Medulla oblongata (tissue), 1 donor: Measurements from ENCODE around the gene ARIH1.
A peak's percentile ranks its signal among the peaks of the same experiment; 100 is the strongest.
"Not testable (repeated sequence)": the region's sequence is repeated elsewhere in the genome, so short reads cannot be mapped to it uniquely, and the experiment has no call there.

ENCODE experiments used
- DNase-seq: peaks from one replicate; pipeline ENCODE4 v3.0.0-alpha.2; 2015; ENCODE audit errors: extremely low spot score

Gene ARIH1, protein sequence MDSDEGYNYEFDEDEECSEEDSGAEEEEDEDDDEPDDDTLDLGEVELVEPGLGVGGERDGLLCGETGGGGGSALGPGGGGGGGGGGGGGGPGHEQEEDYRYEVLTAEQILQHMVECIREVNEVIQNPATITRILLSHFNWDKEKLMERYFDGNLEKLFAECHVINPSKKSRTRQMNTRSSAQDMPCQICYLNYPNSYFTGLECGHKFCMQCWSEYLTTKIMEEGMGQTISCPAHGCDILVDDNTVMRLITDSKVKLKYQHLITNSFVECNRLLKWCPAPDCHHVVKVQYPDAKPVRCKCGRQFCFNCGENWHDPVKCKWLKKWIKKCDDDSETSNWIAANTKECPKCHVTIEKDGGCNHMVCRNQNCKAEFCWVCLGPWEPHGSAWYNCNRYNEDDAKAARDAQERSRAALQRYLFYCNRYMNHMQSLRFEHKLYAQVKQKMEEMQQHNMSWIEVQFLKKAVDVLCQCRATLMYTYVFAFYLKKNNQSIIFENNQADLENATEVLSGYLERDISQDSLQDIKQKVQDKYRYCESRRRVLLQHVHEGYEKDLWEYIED

DNA sequence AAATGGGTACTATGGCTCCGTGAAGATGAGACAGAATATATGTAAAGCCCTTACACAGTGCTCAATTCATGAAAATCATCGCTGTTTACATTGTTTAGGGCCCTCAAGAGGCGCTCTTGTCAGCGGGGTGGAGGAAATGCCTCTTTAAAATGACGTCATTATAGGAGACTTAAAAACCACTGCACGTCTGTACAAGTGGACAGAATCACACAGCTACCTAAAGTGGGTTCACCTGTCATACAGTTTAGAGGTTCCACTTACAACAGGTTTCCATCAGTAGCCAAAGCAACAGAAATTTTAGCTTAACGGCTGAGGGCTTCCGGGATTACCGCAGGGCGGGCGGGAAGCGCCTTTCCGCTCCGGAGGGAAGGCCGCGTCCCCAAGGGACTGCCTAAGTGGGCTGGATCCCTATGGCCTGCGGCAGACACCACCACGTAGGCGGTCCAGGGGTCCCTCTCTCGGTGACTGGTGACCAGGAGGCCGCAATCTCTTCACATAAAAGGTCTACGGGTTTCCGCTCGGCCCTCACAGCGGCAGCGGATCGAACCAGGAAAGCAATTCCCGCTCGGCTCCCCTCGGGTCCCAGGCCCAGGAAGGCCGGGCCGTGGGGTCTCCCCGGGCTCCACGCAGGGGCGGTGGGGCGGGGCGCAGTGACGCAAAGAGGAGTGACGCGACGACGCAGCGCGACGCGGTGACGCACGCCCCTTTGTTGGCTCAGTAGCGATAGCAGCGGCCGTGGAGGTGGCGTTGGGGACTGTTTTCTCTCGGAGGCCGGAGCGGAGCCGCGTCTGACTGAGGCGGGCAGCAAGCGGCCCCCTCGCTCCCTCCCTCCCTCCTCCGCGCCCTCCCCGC lies at the start of gene ARIH1:
TSS of gene ARIH1 (plus strand) at position 717 of the 852 bp plus-strand sequence. CDS start 310 bp downstream, outside the sequence.
- peak; percentile 98 for DNase-seq

GRCh38 chr15:72426753-72427152 lies 47.4 kb upstream of the ARIH1 start:
- DNase-seq, result no peak

DNA sequence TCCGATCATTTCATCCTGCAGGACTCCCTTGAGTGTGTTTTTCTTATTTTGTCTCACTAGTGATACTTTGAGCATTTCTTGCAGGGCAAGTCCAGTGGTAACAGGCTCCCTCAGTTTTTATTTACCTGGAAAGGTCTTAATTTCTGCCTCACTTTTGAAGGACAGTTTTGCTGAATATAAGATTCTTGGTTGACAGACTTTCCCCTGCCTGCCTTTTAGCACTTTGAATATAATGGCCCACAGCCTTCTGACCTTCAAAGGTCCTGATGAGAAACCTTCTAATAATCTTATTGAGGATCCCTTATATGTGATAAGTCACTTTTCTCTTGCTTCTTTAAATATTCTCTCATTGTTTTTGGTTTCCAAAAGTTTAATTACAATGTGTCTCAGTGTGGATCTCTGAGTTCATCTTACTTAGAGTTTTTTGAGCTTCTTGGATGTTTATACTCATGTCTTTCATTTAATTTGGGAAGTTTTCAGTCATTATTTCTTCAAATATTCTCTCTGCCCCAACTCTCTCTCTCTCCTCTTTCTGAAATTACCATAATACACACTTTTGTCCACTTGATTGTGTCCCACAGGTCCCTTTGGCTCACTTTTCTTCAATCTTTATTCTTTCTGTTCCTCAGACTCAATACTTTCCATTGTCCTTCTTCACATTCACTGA lies 36.3 kb upstream of the ARIH1 start:
- no peak for DNase-seq

GRCh38 chr15:72442848-72443247 lies 31.3 kb upstream of the ARIH1 start:
- not testable (repeated sequence) for DNase-seq

- no peak for DNase-seq
Observed at GRCh38 chr15:72445426-72445825, 28.7 kb upstream of the ARIH1 start.

DNA sequence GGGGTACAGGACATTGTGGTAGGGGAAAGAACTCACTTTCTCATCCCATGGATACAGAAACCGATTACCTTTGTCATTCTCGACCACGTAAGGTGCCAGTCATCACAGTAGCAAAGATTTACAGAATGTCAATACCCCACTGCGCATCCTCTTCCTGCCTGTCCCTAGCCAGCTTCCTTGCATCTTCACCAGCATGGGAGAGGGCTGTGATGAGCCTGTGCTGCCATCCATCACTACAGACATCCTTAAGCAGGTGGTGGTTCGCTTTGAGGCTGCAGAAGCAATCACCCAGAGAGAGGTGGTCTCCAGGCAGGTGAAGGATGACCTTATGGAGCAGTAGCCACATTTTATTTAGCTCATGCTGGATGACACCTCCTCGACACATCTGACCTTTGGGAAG lies 23.3 kb upstream of the ARIH1 start:
- no peak for DNase-seq

- no peak for DNase-seq
Observed at GRCh38 chr15:72451224-72451623, 22.9 kb upstream of the ARIH1 start.

DNA sequence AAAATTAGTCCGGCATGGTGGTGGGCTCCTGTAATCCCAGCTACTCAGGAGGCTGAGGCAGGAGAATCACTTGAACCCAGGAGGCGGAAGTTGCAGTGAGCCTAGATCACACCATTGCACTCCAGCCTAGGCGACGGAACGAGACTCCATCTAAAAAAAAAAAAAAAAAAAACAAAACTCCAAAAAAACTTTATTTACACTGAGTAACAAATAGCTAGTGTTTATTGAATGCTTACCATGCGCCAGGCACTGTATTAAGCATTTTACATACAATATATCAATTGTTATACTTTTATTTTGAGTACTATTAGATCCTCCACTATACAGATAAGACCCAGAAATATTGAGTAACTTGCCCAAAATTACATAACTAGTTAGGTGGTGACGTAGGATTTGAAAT lies 17.4 kb upstream of the ARIH1 start:
- no peak for DNase-seq

- no peak for DNase-seq
Observed at GRCh38 chr15:72460402-72460801, 13.7 kb upstream of the ARIH1 start.

DNA sequence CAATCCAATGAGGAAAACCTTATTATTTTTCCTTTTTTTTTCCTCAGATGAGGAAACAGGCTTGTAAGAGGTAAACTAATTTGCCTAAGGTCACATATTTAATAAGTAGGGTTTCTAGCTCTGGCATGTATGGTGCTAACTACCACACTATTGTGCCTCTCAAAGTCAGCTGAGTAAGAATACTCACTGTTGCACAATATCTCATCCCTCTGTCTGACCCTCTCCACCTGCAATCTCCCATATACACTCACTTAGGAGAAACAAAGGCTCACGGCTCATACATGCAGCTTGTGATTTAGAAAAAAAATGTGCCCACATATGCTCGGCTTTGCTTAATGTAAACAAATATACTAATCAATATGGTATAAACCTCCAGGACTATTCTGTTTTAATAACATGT lies 10.4 kb upstream of the ARIH1 start:
- no peak for DNase-seq

GRCh38 chr15:72464251-72464650 lies 9.9 kb upstream of the ARIH1 start:
- peak; percentile 11 for DNase-seq

DNA sequence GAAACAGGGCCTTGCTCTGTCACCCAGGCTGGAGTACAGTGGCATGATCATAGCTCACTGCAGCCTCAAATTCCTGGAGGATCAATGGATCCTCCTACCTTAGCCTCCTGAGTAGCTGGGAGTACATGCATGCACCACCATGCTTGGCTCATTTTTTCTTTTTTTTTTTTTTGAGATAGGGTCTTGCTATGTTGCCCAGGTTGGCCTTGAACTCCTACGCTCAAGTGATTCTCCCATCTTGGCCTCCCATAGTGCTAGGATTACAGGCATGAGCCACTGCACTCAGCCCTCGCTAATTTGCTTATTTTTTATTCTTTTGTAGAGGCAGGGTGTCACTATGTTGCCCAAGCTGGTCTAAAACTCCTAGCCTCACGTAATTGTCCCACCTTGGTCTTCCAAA lies 6.0 kb upstream of the ARIH1 start:
- DNase-seq, result no peak

DNA sequence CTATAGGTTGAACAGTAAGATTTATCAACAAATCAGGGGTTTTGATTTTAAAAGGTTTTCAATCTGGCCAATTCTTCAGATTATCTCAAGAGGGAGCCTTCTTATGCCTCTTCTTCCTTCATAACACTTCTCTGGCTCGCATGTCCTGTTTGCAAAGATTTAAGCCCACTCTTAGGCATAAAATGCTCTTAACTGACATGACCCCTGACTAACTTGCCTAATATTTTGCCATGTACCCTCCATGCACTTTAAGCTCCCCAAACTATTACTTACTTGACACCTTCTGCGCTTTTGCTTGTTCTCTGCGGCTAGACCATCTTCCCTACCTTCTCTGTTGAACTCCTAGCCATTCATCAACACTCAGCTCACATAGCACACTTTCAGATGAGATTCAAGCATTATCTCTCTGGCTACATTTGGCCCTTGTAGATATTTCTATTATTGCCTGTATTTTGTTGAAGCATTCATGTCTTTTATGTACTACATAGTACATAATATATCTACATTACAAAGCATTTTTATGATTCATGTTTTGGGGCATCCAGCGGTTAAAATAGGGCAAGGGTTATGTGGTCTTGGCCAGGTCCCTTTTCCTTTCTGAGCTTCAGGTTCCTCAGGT lies 1.0 kb upstream of the ARIH1 start:
- peak; percentile 51 for DNase-seq

- no peak for DNase-seq
Observed at GRCh38 chr15:72474466-72474911, 359 bp downstream of the ARIH1 start.

DNA sequence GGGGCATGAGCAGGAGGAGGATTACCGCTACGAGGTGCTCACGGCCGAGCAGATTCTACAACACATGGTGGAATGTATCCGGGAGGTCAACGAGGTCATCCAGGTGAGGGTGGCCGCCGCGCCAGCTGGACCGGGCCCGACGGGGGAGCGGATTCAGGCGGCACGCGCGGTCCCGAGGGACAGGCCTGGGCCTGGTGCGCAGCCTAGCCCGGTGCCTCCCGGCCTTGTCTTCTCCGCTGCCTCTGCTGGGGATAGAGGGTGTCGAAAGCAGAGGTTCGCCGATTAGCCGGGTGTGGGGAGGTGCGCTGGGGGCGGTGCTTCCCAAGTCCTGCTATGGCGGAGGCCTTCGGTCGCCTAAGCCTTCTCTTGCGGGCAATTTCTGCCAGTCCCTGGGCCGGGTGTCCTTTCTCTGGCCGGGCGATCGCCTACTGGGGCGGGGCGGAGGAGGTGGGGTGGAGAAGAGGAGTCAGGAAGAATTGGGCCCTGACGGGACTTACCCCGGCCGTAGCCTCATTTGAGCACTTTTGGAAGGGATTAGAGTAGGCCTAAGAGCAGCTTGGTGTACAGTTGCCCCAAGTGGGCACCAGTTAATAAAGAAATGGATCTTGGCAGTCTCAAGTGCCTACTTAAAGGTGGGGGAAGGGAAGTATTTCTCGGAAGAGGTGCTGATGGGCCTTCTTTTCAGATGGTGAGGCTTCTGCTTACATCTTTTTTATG lies 940 bp downstream of the ARIH1 start:
- peak; percentile 69 for DNase-seq

DNA sequence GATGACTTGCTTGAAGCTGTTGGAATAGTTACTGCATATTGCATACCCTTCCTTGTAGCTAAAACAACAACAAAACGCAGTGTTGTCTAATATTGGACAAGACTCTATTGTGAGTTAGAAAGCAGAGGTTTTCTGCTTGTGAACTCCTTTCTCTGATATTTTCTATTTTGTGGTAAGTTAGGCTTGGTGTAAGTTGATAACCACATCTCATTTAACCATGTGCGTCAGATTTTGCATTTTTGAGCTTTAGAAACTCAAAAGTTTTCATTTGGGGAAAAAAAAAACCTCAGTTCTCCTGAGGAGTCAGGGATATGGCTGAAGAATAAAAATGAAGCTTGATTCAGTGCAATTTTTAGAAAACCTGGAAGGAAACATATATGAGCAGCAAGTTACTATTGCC lies 1.5 kb downstream of the ARIH1 start:
- DNase-seq, result no peak

- DNase-seq, result not testable (repeated sequence)
Observed at GRCh38 chr15:72476330-72476729, 2.2 kb downstream of the ARIH1 start.

DNA sequence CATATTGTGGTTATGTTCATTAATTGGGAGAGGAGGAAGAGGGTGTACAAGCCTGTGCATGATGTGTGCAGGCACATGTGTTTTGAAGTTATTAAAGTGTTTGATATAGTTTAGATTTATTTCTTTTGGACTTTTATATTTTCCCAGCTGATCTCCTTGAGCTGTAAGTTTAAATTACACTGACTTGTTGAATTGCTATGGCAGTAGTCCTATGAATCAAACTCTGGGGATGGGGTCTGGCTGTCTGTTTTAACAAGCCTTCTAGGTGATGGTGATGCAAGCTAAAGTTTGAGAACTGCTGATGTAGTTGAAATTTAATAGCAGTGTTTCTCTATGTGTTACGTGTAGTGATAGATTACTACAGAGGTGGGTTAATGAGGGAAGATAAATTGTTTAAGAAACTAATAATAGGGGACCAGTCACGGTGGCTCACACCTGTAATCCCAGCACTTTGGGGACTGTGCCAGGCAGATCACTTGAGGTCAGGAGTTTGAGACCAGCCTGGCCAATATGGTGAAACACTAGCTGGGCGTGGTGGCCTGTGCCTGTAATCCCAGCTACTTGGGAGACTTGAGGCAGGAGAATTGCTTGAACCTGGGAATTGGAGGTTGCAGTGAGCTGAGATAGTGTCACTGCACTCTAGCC lies 7.0 kb downstream of the ARIH1 start:
- DNase-seq, result no peak

DNA sequence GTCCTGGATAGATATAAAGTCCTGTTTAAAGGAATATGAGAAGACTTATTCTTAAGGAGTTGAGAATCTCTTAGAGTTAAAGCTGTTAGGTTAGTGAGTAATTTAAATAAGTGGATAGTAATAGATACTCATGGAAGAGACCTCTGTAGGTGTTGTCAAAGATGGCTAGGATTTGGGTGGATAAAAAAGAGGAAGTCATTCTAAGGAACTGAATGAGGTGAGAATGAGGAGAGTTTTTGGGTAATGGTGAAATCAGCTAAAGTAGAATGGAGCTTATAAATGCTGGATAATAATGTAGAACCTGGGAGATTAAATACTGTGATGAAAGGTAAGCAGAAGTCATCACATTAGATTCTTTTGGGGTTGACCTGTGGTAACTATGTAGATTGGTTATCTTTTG lies 8.1 kb downstream of the ARIH1 start:
- DNase-seq, result no peak

DNA sequence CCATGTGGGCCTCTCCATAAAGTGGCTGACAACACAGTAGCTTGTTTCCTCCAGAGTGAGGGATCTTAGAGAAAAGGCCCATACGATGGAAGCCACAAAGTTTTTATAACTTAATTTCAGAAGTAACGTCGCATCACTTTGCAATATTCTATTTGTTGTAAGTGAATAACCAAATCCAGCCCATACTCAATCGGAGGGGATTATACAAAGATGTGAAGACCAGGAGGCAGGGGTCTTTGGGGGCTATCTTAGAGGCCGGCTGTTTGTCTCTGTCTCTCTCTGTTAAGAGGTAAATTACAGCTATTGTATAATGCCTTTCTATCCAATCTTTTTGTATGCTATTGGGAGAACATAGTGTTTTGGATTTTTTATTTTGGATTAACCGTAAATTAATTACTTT lies 9.1 kb downstream of the ARIH1 start:
- DNase-seq, result no peak
